ENCODE results near the gene SORCS2.

Gene SORCS2

GRCh38 chr4:7622371-7622770 lies 430.0 kb downstream of the SORCS2 start:
- no peaks in the 10 kb centered on the region for H3K36me3 ChIP-seq (ENCODE audit: insufficient read depth, low read length)
- no peak overlapping the region for H3K9ac ChIP-seq (ENCODE audit: insufficient read length)
- H3K9me3 ChIP-seq (ENCODE audit: low read depth, low read length): no peaks in the 10 kb centered on the region
- TF ChIP-seq EZH2 (IDR thresholded peaks at IDR 0.05) (no peak), FOXP2 (optimal IDR thresholded peaks at IDR 0.05; ENCODE audit: control extremely low read depth, extremely low read length, insufficient read depth) (no peak), POLR2AphosphoS5 (IDR thresholded peaks at IDR 0.05; ENCODE audit: borderline replicate concordance, low read depth, low read length) (no peak)
- H3K4me3 ChIP-seq: no peak overlapping the region
- DNase-seq (ENCODE audit: low read depth, low spot score): no peak
- H3K27ac ChIP-seq: no peak overlapping the region

GRCh38 chr4:7623468-7623867 lies 431.1 kb downstream of the SORCS2 start:
- Histone ChIP-seq H3K9ac (ENCODE audit: insufficient read length) (no peak overlapping the region), H3K27ac (no peak overlapping the region), H3K36me3 (ENCODE audit: insufficient read depth, low read length) (no peaks in the 10 kb centered on the region), H3K4me3 (no peak overlapping the region), H3K9me3 (ENCODE audit: low read depth, low read length) (no peaks in the 10 kb centered on the region)
- no peak for DNase-seq (ENCODE audit: low read depth, low spot score)
- no peak for TF ChIP-seq POLR2AphosphoS5 (IDR thresholded peaks at IDR 0.05; ENCODE audit: borderline replicate concordance, low read depth, low read length)
- no peak for TF ChIP-seq FOXP2 (optimal IDR thresholded peaks at IDR 0.05; ENCODE audit: control extremely low read depth, extremely low read length, insufficient read depth)
- TF ChIP-seq EZH2 (IDR thresholded peaks at IDR 0.05): no peak

- no peak overlapping the region for H3K27ac ChIP-seq
- no peak for DNase-seq (ENCODE audit: low read depth, low spot score)
- H3K9me3 ChIP-seq (ENCODE audit: low read depth, low read length): no peaks in the 10 kb centered on the region
- H3K4me3 ChIP-seq: no peak overlapping the region
- TF ChIP-seq EZH2 (IDR thresholded peaks at IDR 0.05) (no peak), FOXP2 (optimal IDR thresholded peaks at IDR 0.05; ENCODE audit: control extremely low read depth, extremely low read length, insufficient read depth) (no peak), POLR2AphosphoS5 (IDR thresholded peaks at IDR 0.05; ENCODE audit: borderline replicate concordance, low read depth, low read length) (no peak)
- no peak overlapping the region for H3K9ac ChIP-seq (ENCODE audit: insufficient read length)
- no peaks in the 10 kb centered on the region for H3K36me3 ChIP-seq (ENCODE audit: insufficient read depth, low read length)
These were observed 432.1 kb downstream of the SORCS2 start for GRCh38 chr4:7624396-7624980.

GRCh38 chr4:7625071-7625470 lies 432.7 kb downstream of the SORCS2 start:
- no peak overlapping the region for H3K27ac ChIP-seq
- no peak overlapping the region for H3K9ac ChIP-seq (ENCODE audit: insufficient read length)
- no peak overlapping the region for H3K4me3 ChIP-seq
- no peaks in the 10 kb centered on the region for H3K36me3 ChIP-seq (ENCODE audit: insufficient read depth, low read length)
- no peaks in the 10 kb centered on the region for H3K9me3 ChIP-seq (ENCODE audit: low read depth, low read length)
- DNase-seq (ENCODE audit: low read depth, low spot score): no peak
- TF ChIP-seq EZH2 (IDR thresholded peaks at IDR 0.05) (no peak), POLR2AphosphoS5 (IDR thresholded peaks at IDR 0.05; ENCODE audit: borderline replicate concordance, low read depth, low read length) (no peak), FOXP2 (optimal IDR thresholded peaks at IDR 0.05; ENCODE audit: control extremely low read depth, extremely low read length, insufficient read depth) (no peak)

GRCh38 chr4:7626531-7626930 lies 434.2 kb downstream of the SORCS2 start:
- no peaks in the 10 kb centered on the region for H3K36me3 ChIP-seq (ENCODE audit: insufficient read depth, low read length)
- no peak for DNase-seq (ENCODE audit: low read depth, low spot score)
- no peak overlapping the region for H3K27ac ChIP-seq
- H3K4me3 ChIP-seq: no peak overlapping the region
- H3K9me3 ChIP-seq (ENCODE audit: low read depth, low read length): no peaks in the 10 kb centered on the region
- TF ChIP-seq POLR2AphosphoS5 (IDR thresholded peaks at IDR 0.05; ENCODE audit: borderline replicate concordance, low read depth, low read length) (no peak), EZH2 (IDR thresholded peaks at IDR 0.05) (no peak), FOXP2 (optimal IDR thresholded peaks at IDR 0.05; ENCODE audit: control extremely low read depth, extremely low read length, insufficient read depth) (no peak)
- H3K9ac ChIP-seq (ENCODE audit: insufficient read length): no peak overlapping the region

- Histone ChIP-seq H3K9me3 (ENCODE audit: low read depth, low read length) (no peaks in the 10 kb centered on the region), H3K36me3 (ENCODE audit: insufficient read depth, low read length) (no peaks in the 10 kb centered on the region), H3K27ac (no peak overlapping the region), H3K4me3 (no peak overlapping the region), H3K9ac (ENCODE audit: insufficient read length) (no peak overlapping the region)
- TF ChIP-seq EZH2 (IDR thresholded peaks at IDR 0.05) (no peak), FOXP2 (optimal IDR thresholded peaks at IDR 0.05; ENCODE audit: control extremely low read depth, extremely low read length, insufficient read depth) (no peak), POLR2AphosphoS5 (IDR thresholded peaks at IDR 0.05; ENCODE audit: borderline replicate concordance, low read depth, low read length) (no peak)
- DNase-seq (ENCODE audit: low read depth, low spot score): no peak
These were observed 435.2 kb downstream of the SORCS2 start for GRCh38 chr4:7627251-7628250.

GRCh38 chr4:7628432-7628831 lies 436.1 kb downstream of the SORCS2 start:
- TF ChIP-seq POLR2AphosphoS5 (IDR thresholded peaks at IDR 0.05; ENCODE audit: borderline replicate concordance, low read depth, low read length): no peak
- no peak for TF ChIP-seq EZH2 (IDR thresholded peaks at IDR 0.05)
- TF ChIP-seq FOXP2 (optimal IDR thresholded peaks at IDR 0.05; ENCODE audit: control extremely low read depth, extremely low read length, insufficient read depth): no peak
- no peak for DNase-seq (ENCODE audit: low read depth, low spot score)
- H3K27ac ChIP-seq: no peak overlapping the region
- H3K36me3 ChIP-seq (ENCODE audit: insufficient read depth, low read length): no peaks in the 10 kb centered on the region
- no peak overlapping the region for H3K9ac ChIP-seq (ENCODE audit: insufficient read length)
- H3K4me3 ChIP-seq: no peak overlapping the region
- no peaks in the 10 kb centered on the region for H3K9me3 ChIP-seq (ENCODE audit: low read depth, low read length)

GRCh38 chr4:7629501-7630254 lies 437.3 kb downstream of the SORCS2 start:
- H3K36me3 ChIP-seq (ENCODE audit: insufficient read depth, low read length): no peaks in the 10 kb centered on the region
- H3K9ac ChIP-seq (ENCODE audit: insufficient read length): no peak overlapping the region
- H3K27ac ChIP-seq: no peak overlapping the region
- TF ChIP-seq POLR2AphosphoS5 (IDR thresholded peaks at IDR 0.05; ENCODE audit: borderline replicate concordance, low read depth, low read length) (no peak), EZH2 (IDR thresholded peaks at IDR 0.05) (no peak), FOXP2 (optimal IDR thresholded peaks at IDR 0.05; ENCODE audit: control extremely low read depth, extremely low read length, insufficient read depth) (no peak)
- no peak for DNase-seq (ENCODE audit: low read depth, low spot score)
- H3K9me3 ChIP-seq (ENCODE audit: low read depth, low read length): no peaks in the 10 kb centered on the region
- H3K4me3 ChIP-seq: no peak overlapping the region

Measured in SK-N-MC (cell line).